ENCODE data around the gene BMPR1B.

GRCh38 chr4:94848326-94848725, 90.6 kb downstream of the BMPR1B start:
- no peak for TF ChIP-seq CTCF (IDR thresholded peaks at IDR 0.05)
- no peak for TF ChIP-seq POLR2AphosphoS5 (IDR thresholded peaks at IDR 0.05; ENCODE audit: low read depth, low read length)
- no peak for TF ChIP-seq SIN3A (IDR thresholded peaks at IDR 0.05; ENCODE audit: borderline replicate concordance, insufficient read depth, low read depth, low read length)
- no peak for TF ChIP-seq TCF7L2 (IDR thresholded peaks at IDR 0.05; ENCODE audit: low read depth, low read length)
